HEK293 (cell line): ENCODE data around the gene ABCA12.

ENCODE experiments used
- BCL11A ChIP-seq: fragments of 450-650 bp; formaldehyde crosslinking; IDR thresholded peaks from 2 replicates; pipeline ENCODE4 v1.5.1; 2016; ENCODE audit warnings: low read depth, missing biosample characterization, missing genetic modification characterization
- CTCF ChIP-seq: fragments of 450-650 bp; formaldehyde crosslinking; IDR thresholded peaks from 2 replicates; pipeline ENCODE4 v1.5.1; 2016; ENCODE audit warnings: missing biosample characterization, missing genetic modification characterization
- REPIN1 ChIP-seq: fragments of 450-650 bp; formaldehyde crosslinking; IDR thresholded peaks from 2 replicates; pipeline ENCODE4 v1.5.1; 2017; ENCODE audit warnings: missing biosample characterization, missing genetic modification characterization, low read depth
- YY1 ChIP-seq: fragments of 450-650 bp; formaldehyde crosslinking; IDR thresholded peaks from 2 replicates; pipeline ENCODE4 v1.5.1; 2018; ENCODE audit warnings: missing biosample characterization, missing genetic modification characterization
- ZBTB20 ChIP-seq: fragments of 450-650 bp; formaldehyde crosslinking; IDR thresholded peaks from 2 replicates; pipeline ENCODE4 v1.5.1; 2016; ENCODE audit warnings: missing biosample characterization, missing genetic modification characterization
- ZFP37 ChIP-seq: fragments of 450-650 bp; formaldehyde crosslinking; IDR thresholded peaks from 2 replicates; pipeline ENCODE4 v1.5.1; 2016; ENCODE audit warnings: missing biosample characterization, missing genetic modification characterization
- ZNF174 ChIP-seq: fragments of 450-650 bp; formaldehyde crosslinking; IDR thresholded peaks from 2 replicates; pipeline ENCODE4 v1.5.0; 2017; ENCODE audit warnings: missing biosample characterization, mild to moderate bottlenecking, missing genetic modification characterization
- ZNF398 ChIP-seq: fragments of 450-650 bp; formaldehyde crosslinking; IDR thresholded peaks from 2 replicates; pipeline ENCODE4 v1.5.1; 2017; ENCODE audit warnings: missing biosample characterization, missing genetic modification characterization
- ZNF513 ChIP-seq: fragments of 450-650 bp; IDR thresholded peaks from 2 replicates; pipeline ENCODE4 v1.5.1; 2018; ENCODE audit warnings: missing biosample characterization, missing genetic modification characterization
- ZNF561 ChIP-seq: fragments of 450-650 bp; IDR thresholded peaks from 2 replicates; pipeline ENCODE4 v1.5.1; 2018; ENCODE audit warnings: missing biosample characterization, missing genetic modification characterization, borderline replicate concordance
- ZNF704 ChIP-seq: fragments of 450-650 bp; formaldehyde crosslinking; IDR thresholded peaks from 2 replicates; pipeline ENCODE4 v1.5.1; 2016; ENCODE audit warnings: missing biosample characterization, missing genetic modification characterization
- ZNF792 ChIP-seq: fragments of 450-650 bp; formaldehyde crosslinking; IDR thresholded peaks from 2 replicates; pipeline ENCODE4 v1.5.1; 2016; ENCODE audit warnings: missing biosample characterization, missing genetic modification characterization
- ZSCAN5A ChIP-seq: fragments of 450-650 bp; formaldehyde crosslinking; IDR thresholded peaks from 2 replicates; pipeline ENCODE4 v1.5.1; 2016; ENCODE audit warnings: missing biosample characterization, missing genetic modification characterization
- TF ChIP-seq, protein P1 (sequence below): fragments of 450-650 bp; formaldehyde crosslinking; IDR thresholded peaks from 2 replicates; pipeline ENCODE4 v1.5.1; 2016; ENCODE audit warnings: missing biosample characterization, missing genetic modification characterization

DNA sequence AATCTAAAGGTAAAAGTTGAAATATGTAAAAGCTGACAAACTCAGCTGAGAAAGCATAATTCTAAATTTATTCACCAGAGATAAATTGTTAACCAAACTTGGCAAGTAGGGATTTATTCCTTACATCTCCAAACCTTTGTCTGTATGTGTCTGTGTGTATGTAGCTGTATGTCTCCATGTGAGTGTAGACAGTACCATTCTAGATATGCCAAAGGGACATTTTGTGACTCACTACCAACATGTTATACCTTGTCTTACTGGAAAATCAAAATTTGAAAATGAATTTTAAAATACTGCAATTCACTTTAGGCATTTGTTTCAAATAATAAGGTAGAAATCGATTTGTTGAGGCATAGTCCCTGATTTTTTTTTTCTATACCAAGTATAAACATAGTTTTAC, 102.1 kb downstream of the ABCA12 start:
- TF ChIP-seq CTCF (tag by site-specific recombination): no peak
- no peak for TF ChIP-seq ZSCAN5A (tag by site-specific recombination)
- TF ChIP-seq ZNF513: no peak
- no peak for TF ChIP-seq REPIN1
- TF ChIP-seq ZNF704 (tag by site-specific recombination): no peak
- TF ChIP-seq ZBTB20 (tag by site-specific recombination): no peak
- TF ChIP-seq ZNF792 (tag by site-specific recombination): no peak
- TF ChIP-seq ZFP37 (tag by site-specific recombination): no peak
- TF ChIP-seq YY1: no peak
- TF ChIP-seq ZNF398 (tag by site-specific recombination): no peak
- TF ChIP-seq BCL11A (tag by site-specific recombination): no peak
- no peak for TF ChIP-seq ZNF174 (tag by site-specific recombination)
- TF ChIP-seq, protein P1, sequence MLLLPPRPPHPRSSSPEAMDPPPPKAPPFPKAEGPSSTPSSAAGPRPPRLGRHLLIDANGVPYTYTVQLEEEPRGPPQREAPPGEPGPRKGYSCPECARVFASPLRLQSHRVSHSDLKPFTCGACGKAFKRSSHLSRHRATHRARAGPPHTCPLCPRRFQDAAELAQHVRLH: no peak
- TF ChIP-seq ZNF561: no peak
